Measurements from ENCODE around the gene PPP2R3C. TPM values are rescaled to one million over a fixed set of nuclear protein-coding genes. Genes with fewer than 3 reads are reported as not detected.

PPP2R3C gene
- total and polyA plus RNA-seq, 2 of the 4 experiments (the other 2 are of a cell fraction) = 15.9 to 17.0 TPM

GRCh38 chr14:35122696-35123387 is 1.1 kb upstream of the PPP2R3C start:
- peak overlapping the region; percentile 97 for H4K91ac ChIP-seq (ENCODE audit: insufficient read depth, low read depth, low read length)
- BruUV-seq (replicated peaks) = TSS peak; percentile 86
- H3K4me1 ChIP-seq (ENCODE audit: control insufficient read depth, insufficient read depth, low read length) = peaks cover 5% of the 10 kb centered on the region
- H3K9me1 ChIP-seq (ENCODE audit: insufficient read depth, low read length) = 0 out of 2 replicates have a peak, but pooled peaks cover 3% of the 10 kb centered on the region
- H3K14ac ChIP-seq (replicated peaks; ENCODE audit: low read depth, low read length) = peak overlapping the region; percentile 99
- H3K79me1 ChIP-seq (ENCODE audit: low read depth in 1 of 2, low read length in 2 of 2) = peaks cover 25 to 65% of the 10 kb centered on the region in 2 experiments
- ChIA-PET POLR2A (ENCODE audit: unreplicated experiment) (interaction anchor here (0.9 kb wide), 1 partner anchor 169 kb away, joined by 3 read pairs; the partner anchor contains the start of gene PSMA6), CTCF (no interaction called here)
- H3K4ac ChIP-seq (ENCODE audit: low read depth, low read length) = peak overlapping the region; percentile 97
- peak overlapping the region; percentile 93 for H2BK5ac ChIP-seq (ENCODE audit: low read depth, low read length, poor library complexity, severe bottlenecking)
- peak overlapping the region; percentile 92 for H3K9ac ChIP-seq (ENCODE audit: low read depth, low read length)
- H4K5ac ChIP-seq (ENCODE audit: low read depth, low read length) = peak overlapping the region; percentile 85
- peak overlapping the region; percentile 66 for H2BK20ac ChIP-seq (ENCODE audit: low read depth, low read length)
- H2AFZ ChIP-seq (replicated peaks; ENCODE audit: low read length, poor library complexity) = peak overlapping the region; percentile 100
- H3K18ac ChIP-seq (ENCODE audit: low read depth, low read length) = peak overlapping the region; percentile 87
- in situ Hi-C loops (cut with MboI; ENCODE audit: low sequenced_read_pairs) = no loop called here
- ATAC-seq (ENCODE audit: low read depth) (peak; percentile 25), DNase-seq (peak; percentile 59)
- no peaks in the 10 kb centered on the region for H3K9me3 ChIP-seq (ENCODE audit: control insufficient read depth, insufficient read depth, low read length)
- no peaks in the 10 kb centered on the region for H3K27me3 ChIP-seq (ENCODE audit: control insufficient read depth, insufficient read depth, low read length)
- peak overlapping the region; percentile 90 to 99 for H4K8ac ChIP-seq (ENCODE audit: low read depth in 2 of 2, low read length in 2 of 2)
- intact Hi-C loops (cut with micrococcal nuclease) = no loop called here
- H2AK5ac ChIP-seq (ENCODE audit: low read depth, low read length) = peak overlapping the region; percentile 76
- H3K23ac ChIP-seq (ENCODE audit: low read depth, low read length) = peak overlapping the region; percentile 99
- peak overlapping the region; percentile 100 for H3K56ac ChIP-seq (ENCODE audit: extremely low read depth, insufficient read depth, low read length)
- 0% methylated on average over 2 of the region's 23 CpGs; no CpG with 5 or more reads in 1 of the 2 experiments for WGBS, 2 experiments (ENCODE audit: extremely low coverage in 2 of 2, insufficient read length in 1 of 2)
- H3K27ac ChIP-seq (ENCODE audit: insufficient read depth, low read length) = peak overlapping the region; percentile 92
- H4K20me1 ChIP-seq (ENCODE audit: insufficient read depth, low read length) = no peaks in the 10 kb centered on the region
- H2BK120ac ChIP-seq (ENCODE audit: low read depth, low read length) = peak overlapping the region; percentile 96
- peaks cover 6% of the 10 kb centered on the region for H3K36me3 ChIP-seq (ENCODE audit: control insufficient read depth, insufficient read depth, low read length)
- H3K4me3 ChIP-seq (ENCODE audit: insufficient read depth, low read depth, low read length) = peak overlapping the region; percentile 82
- dilution Hi-C loops (cut with HindIII; ENCODE audit: low sequenced_read_pairs, unreplicated experiment) = no loop called here
- H2BK15ac ChIP-seq (ENCODE audit: low read depth, low read length) = peak overlapping the region; percentile 91; the same call in 2 of the 3 replicates
- 0 out of 2 replicates have a peak, but pooled peaks have one; percentile 23 for TF ChIP-seq MXI1 (IDR thresholded peaks at IDR 0.05; ENCODE audit: borderline replicate concordance, low read depth, low read length)
- no peak for TF ChIP-seq FOS (IDR thresholded peaks at IDR 0.05; ENCODE audit: low read depth, low read length)
- TF ChIP-seq MAZ (IDR thresholded peaks at IDR 0.05; ENCODE audit: borderline replicate concordance, low read depth, low read length) = peak; percentile 67; the same call in 1 of the 2 replicates
- no peak for TF ChIP-seq ELK1 (IDR thresholded peaks at IDR 0.05; ENCODE audit: borderline replicate concordance, low read depth, low read length)
- TF ChIP-seq RAD21 (IDR thresholded peaks at IDR 0.05; ENCODE audit: low read length) = no peak
- TF ChIP-seq BHLHE40 (IDR thresholded peaks at IDR 0.05; ENCODE audit: low read depth, low read length) = no peak
- no peak for TF ChIP-seq CTCF (conservative IDR thresholded peaks at IDR 0.05; ENCODE audit: low read depth, low read length)
- peak overlapping the region; percentile 85 for H3K4me2 ChIP-seq (ENCODE audit: low read depth, low read length)
- H2AK9ac ChIP-seq (replicated peaks; ENCODE audit: low read depth, low read length, poor library complexity) = peak overlapping the region; percentile 97
